GM12891 (cell line): ENCODE measurements around the gene VCP.

Experiments
- DNase-seq: peaks from one replicate; pipeline ENCODE4 v3.0.0; 2011; ENCODE audit warnings: low spot score; ENCODE audit not compliant: insufficient read length
- FAIRE-seq: peaks from 2 replicates; lab custom pipeline; 2011; peaks lifted over from hg19 to GRCh38; lab: Jason Lieb, UNC
- PAX5 ChIP-seq: IDR thresholded peaks from 2 replicates; pipeline ENCODE4 v1.6.1; 2011; ENCODE audit warnings: low read length, moderate library complexity, mild to moderate bottlenecking; ENCODE audit not compliant: insufficient read depth, severe bottlenecking
- POLR2A ChIP-seq: IDR thresholded peaks from 2 replicates; pipeline ENCODE4 v1.6.1; 2011; ENCODE audit warnings: low read depth, low read length, control low read depth
- POLR2AphosphoS5 ChIP-seq: IDR thresholded peaks from 2 replicates; pipeline ENCODE4 v1.6.1; 2011; ENCODE audit warnings: low read depth, low read length, control low read depth
- POU2F2 ChIP-seq: IDR thresholded peaks from 2 replicates; pipeline ENCODE4 v1.6.1; 2011; ENCODE audit warnings: low read depth, mild to moderate bottlenecking, control low read depth, low read length, moderate library complexity
- SPI1 ChIP-seq: IDR thresholded peaks from 2 replicates; pipeline ENCODE4 v1.6.1; 2011; ENCODE audit warnings: low read depth, low read length, control low read depth
- TAF1 ChIP-seq: IDR thresholded peaks from 2 replicates; pipeline ENCODE4 v1.6.1; 2011; ENCODE audit warnings: low read depth, low read length, control low read depth

Gene VCP

DNA sequence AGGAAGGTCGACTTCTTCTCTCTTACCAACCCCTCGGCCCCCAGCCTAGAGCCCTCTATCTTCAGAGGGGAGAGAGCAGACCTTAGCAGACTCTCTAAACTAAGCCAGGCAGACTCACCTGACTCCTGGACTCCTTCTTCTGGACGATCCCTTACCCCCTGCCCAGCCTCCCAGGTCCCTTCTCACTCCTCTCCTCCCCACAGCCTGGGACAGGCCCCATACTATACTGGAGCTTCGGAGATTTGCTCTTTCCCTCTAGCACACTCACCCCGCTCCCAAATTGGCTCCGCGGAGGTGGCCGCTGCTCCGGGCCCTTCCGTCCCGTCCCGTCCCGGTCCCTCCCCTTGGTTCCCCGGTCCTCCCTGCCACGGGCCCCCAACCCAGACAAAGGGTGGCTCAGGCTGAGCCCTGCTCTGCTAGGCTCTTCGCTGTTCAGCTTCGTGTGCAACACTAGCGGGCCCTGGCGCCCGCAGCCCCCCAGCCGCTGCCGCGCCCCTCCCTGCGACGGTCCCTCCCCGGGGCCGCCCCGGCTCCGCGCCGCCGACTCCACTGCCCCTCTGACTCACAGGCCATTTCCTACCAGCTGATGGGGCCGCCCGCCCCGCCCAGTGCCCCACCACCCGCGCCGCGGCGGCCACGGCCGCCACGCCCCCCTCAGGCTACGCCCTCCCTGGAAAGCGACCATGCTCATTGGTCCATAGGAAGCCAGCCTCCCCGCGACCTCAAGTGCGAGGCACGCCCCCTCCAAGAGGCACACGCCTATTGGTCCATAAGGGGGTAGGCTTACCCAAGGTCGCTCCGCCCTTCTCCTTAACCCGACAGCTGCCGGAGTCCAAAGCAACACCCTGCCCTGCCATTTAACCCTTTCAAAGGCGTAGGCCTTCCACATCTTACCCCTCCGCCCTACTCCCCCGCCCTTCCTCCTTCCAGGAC, 38.8 kb upstream of the VCP start:
- no peak for TF ChIP-seq POU2F2
- TF ChIP-seq PAX5, result no peak
- no peak for TF ChIP-seq TAF1
- TF ChIP-seq SPI1, result no peak
- TF ChIP-seq POLR2AphosphoS5, result no peak
- no peak for TF ChIP-seq POLR2A
- DNase-seq, result peak; percentile 93
- peak; percentile 97 for FAIRE-seq

- TF ChIP-seq POLR2A, result no peak
- no peak for TF ChIP-seq TAF1
- FAIRE-seq (no peak), DNase-seq (no peak)
These were observed 37.9 kb upstream of the VCP start for GRCh38 chr9:35110327-35110761.

- TF ChIP-seq POU2F2, result no peak
- no peak for TF ChIP-seq TAF1
- no peak for TF ChIP-seq POLR2AphosphoS5
- no peak for TF ChIP-seq PAX5
- DNase-seq (no peak), FAIRE-seq (no peak)
These were observed 36.6 kb upstream of the VCP start for GRCh38 chr9:35108946-35109575.

GRCh38 chr9:35108461-35108860, 36.0 kb upstream of the VCP start:
- DNase-seq, result no peak
- TF ChIP-seq PAX5, result no peak
- TF ChIP-seq POU2F2, result no peak
- no peak for TF ChIP-seq TAF1
- no peak for TF ChIP-seq POLR2AphosphoS5
- TF ChIP-seq SPI1, result no peak
- TF ChIP-seq POLR2A, result no peak
- FAIRE-seq, result no peak

- FAIRE-seq (no peak), DNase-seq (no peak)
- TF ChIP-seq POLR2AphosphoS5, result no peak
- no peak for TF ChIP-seq SPI1
- TF ChIP-seq POU2F2, result no peak
- no peak for TF ChIP-seq PAX5
- no peak for TF ChIP-seq TAF1
- TF ChIP-seq POLR2A, result no peak
These were observed 35.2 kb upstream of the VCP start for GRCh38 chr9:35107297-35108290.

DNA sequence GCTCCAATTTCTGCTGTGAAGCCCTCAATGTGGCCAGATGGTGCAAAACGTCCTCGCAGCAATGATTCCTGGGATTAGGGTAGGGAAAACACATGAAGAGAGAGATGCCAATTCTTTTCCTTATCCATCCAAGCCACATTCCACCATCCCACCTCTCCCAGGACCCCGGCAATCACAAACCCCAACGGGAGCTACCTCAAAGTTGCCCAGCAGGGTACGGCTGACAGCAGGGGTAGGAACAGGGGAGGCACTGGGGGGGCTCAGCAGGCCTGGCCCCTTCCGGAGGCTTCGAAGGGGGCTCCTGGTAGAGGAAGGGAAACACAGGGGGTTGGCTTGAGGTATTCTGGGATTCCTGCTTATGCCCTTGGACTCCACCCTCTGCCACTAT, 33.9 kb upstream of the VCP start:
- no peak for DNase-seq
- FAIRE-seq, result no peak
- no peak for TF ChIP-seq SPI1
- no peak for TF ChIP-seq POLR2AphosphoS5
- no peak for TF ChIP-seq POLR2A
- no peak for TF ChIP-seq POU2F2
- TF ChIP-seq TAF1, result no peak
- no peak for TF ChIP-seq PAX5

GRCh38 chr9:35105571-35106342, 33.3 kb upstream of the VCP start:
- DNase-seq, result no peak
- FAIRE-seq, result no peak

GRCh38 chr9:35105126-35105525, 32.7 kb upstream of the VCP start:
- no peak for TF ChIP-seq SPI1
- FAIRE-seq, result no peak

More at GRCh38 chr9:35105571-35106342, 33.3 kb upstream of the VCP start:
- TF ChIP-seq PAX5, result no peak
- no peak for TF ChIP-seq SPI1
- no peak for TF ChIP-seq TAF1
- TF ChIP-seq POU2F2, result no peak
- TF ChIP-seq POLR2AphosphoS5, result no peak
- TF ChIP-seq POLR2A, result no peak

More at GRCh38 chr9:35105126-35105525, 32.7 kb upstream of the VCP start:
- DNase-seq, result no peak
